ENCODE measurements around the gene CEBPB. TPM values are rescaled to one million over a fixed set of nuclear protein-coding genes. Genes with fewer than 3 reads are reported as not detected.

Gene CEBPB
- total RNA-seq, 1 donor from 2014 or later, result 11.3 TPM

- no peak for DNase-seq
- Mint-ChIP-seq H3K27me3 (ENCODE audit: unreplicated experiment) (peaks cover 4% of the 10 kb centered on the region), H3K9me3 (ENCODE audit: unreplicated experiment) (peaks cover 6% of the 10 kb centered on the region), H3K4me3 (ENCODE audit: unreplicated experiment) (no peak overlapping the region), H3K4me1 (ENCODE audit: low read depth, unreplicated experiment) (no peaks in the 10 kb centered on the region), H3K27ac (ENCODE audit: unreplicated experiment) (peak overlapping the region; percentile 8), H3K36me3 (ENCODE audit: unreplicated experiment) (no peaks in the 10 kb centered on the region)
- TF ChIP-seq CTCF (IDR thresholded peaks at IDR 0.05; ENCODE audit: partially characterized antibody, unreplicated experiment), result no peak
Measured at GRCh38 chr20:50233325-50234212, 42.9 kb downstream of the CEBPB start.

GRCh38 chr20:50234288-50234687 is 43.7 kb downstream of the CEBPB start:
- TF ChIP-seq CTCF (IDR thresholded peaks at IDR 0.05; ENCODE audit: partially characterized antibody, unreplicated experiment), result no peak
- Mint-ChIP-seq H3K4me3 (ENCODE audit: unreplicated experiment) (no peak overlapping the region), H3K4me1 (ENCODE audit: low read depth, unreplicated experiment) (no peaks in the 10 kb centered on the region), H3K9me3 (ENCODE audit: unreplicated experiment) (peaks cover 6% of the 10 kb centered on the region), H3K27me3 (ENCODE audit: unreplicated experiment) (peaks cover 4% of the 10 kb centered on the region), H3K36me3 (ENCODE audit: unreplicated experiment) (no peaks in the 10 kb centered on the region), H3K27ac (ENCODE audit: unreplicated experiment) (no peak overlapping the region)
- no peak for DNase-seq

GRCh38 chr20:50237349-50237748 is 46.7 kb downstream of the CEBPB start:
- Mint-ChIP-seq H3K27ac (ENCODE audit: unreplicated experiment) (no peak overlapping the region), H3K4me1 (ENCODE audit: low read depth, unreplicated experiment) (no peaks in the 10 kb centered on the region), H3K27me3 (ENCODE audit: unreplicated experiment) (peaks cover 14% of the 10 kb centered on the region), H3K9me3 (ENCODE audit: unreplicated experiment) (peaks cover 4% of the 10 kb centered on the region), H3K36me3 (ENCODE audit: unreplicated experiment) (no peaks in the 10 kb centered on the region), H3K4me3 (ENCODE audit: unreplicated experiment) (no peak overlapping the region)
- DNase-seq, result no peak
- TF ChIP-seq CTCF (IDR thresholded peaks at IDR 0.05; ENCODE audit: partially characterized antibody, unreplicated experiment), result no peak

DNA sequence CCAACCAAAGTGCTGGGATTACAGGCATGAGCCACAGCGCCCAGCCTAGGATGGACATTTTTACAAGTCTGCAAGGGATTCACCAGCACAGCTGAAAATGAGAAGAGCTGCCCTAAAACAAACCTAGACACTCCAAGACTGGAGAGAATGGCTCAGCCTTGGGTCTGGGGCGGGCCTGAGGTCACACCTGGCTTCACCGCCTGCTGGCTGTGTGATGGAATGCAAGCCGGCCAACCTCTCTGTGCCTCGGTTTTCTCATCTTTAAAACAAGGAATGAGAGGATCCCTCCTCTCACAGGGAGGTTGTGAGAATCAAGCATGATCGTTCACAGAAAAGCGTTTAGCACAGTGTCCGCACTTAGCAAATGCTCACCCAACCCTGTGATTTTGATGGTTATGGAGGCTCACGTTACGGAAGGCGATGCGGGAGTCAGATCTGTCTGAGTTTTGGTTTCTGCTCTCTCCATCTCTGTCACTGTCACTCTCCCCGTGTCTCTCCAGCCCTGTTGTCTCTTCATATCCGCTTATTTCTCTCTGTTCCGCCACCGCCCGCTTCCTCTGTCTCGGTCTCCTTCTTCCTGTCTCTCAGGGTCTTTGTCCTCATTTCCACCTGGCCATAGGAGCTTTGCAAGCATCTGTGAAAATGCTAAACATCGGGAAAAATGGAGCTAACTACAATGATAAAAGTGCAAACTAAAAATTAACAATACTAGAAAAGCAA is 47.6 kb downstream of the CEBPB start:
- Mint-ChIP-seq H3K27me3 (ENCODE audit: unreplicated experiment) (peaks cover 14% of the 10 kb centered on the region), H3K27ac (ENCODE audit: unreplicated experiment) (no peak overlapping the region), H3K36me3 (ENCODE audit: unreplicated experiment) (no peaks in the 10 kb centered on the region), H3K9me3 (ENCODE audit: unreplicated experiment) (no peaks in the 10 kb centered on the region), H3K4me1 (ENCODE audit: low read depth, unreplicated experiment) (no peaks in the 10 kb centered on the region), H3K4me3 (ENCODE audit: unreplicated experiment) (no peak overlapping the region)
- DNase-seq, result no peak
- TF ChIP-seq CTCF (IDR thresholded peaks at IDR 0.05; ENCODE audit: partially characterized antibody, unreplicated experiment), result no peak

DNA sequence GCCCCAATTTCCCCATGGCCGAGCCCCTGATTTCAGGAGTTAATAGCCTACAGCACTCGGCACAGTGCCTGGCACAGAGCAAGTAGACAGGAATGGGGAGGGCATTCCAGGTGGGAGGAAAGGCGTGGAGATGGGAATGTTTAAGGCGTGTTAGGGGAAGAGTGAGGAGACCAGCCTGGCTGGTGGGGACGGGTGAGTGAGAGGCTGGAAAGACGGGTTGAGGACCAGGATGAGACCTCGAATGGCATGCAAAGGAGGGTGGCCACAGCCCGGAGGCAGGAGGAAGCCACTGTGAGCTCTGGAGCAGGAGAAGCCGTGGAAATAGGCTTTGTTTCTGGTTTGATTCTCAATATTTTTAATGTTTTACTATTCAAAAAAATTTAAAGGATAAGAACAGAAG is 49.5 kb downstream of the CEBPB start:
- Mint-ChIP-seq H3K4me1 (ENCODE audit: low read depth, unreplicated experiment) (no peaks in the 10 kb centered on the region), H3K27me3 (ENCODE audit: unreplicated experiment) (peaks cover 14% of the 10 kb centered on the region), H3K4me3 (ENCODE audit: unreplicated experiment) (no peak overlapping the region), H3K27ac (ENCODE audit: unreplicated experiment) (no peak overlapping the region), H3K9me3 (ENCODE audit: unreplicated experiment) (peaks cover 1% of the 10 kb centered on the region), H3K36me3 (ENCODE audit: unreplicated experiment) (no peaks in the 10 kb centered on the region)
- TF ChIP-seq CTCF (IDR thresholded peaks at IDR 0.05; ENCODE audit: partially characterized antibody, unreplicated experiment), result no peak
- DNase-seq, result no peak
